Activated T-cell treated with anti-CD3 and anti-CD28 coated beads, Interleukin-2, amount 50 U/mL, for 1 hour (primary cell): ENCODE measurements around the gene SECTM1.

Experiments used
- DNase-seq: peaks from one replicate; pipeline ENCODE4 v3.0.0-alpha.2; 2020

SECTM1 gene

DNA sequence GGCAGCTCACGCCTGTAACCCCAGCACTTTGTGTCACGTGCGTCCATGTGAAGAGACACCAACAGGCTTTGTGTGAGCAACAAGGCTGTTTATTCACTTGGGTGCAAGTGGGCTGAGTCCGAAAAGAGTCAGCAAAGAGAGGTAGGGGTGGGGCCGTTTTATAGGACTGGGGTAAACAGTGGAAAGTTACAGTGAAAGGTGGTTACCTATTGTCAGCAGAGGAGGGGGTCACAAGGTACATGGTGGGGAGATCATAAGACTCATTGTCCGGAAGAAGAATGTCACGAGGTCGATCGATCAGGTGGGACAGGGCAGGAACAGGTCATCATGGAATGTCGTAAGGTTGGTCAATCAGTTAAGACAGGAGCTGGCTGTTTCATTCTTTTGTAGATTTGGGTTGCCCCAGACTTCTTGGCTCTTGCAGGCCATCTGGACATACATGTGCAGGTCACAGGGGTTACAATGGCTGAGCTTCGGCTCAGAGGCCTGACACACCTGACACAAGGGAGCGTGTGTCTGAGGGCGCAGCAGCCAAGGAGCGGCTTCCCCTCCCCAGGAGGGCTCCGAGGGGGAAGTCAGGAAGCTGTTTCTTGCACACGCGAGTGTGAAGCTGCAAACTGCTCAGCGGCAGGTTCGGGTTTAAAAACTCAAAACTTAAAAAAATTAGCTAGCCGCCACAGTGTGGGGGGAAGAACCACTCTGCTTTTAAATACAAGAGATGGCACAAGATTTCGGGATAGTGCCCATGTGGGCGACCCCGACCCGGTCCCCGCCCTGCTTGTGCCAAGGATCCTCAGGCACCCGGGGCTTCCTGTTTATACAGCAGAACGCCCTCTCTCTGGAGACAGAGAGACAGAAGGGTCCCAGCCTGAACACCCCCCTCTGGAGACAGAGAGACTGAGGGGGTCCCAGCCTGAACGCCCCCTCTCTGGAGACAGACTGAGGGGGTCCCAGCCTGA lies 13.1 kb upstream of the SECTM1 start:
- no peak for DNase-seq

DNA sequence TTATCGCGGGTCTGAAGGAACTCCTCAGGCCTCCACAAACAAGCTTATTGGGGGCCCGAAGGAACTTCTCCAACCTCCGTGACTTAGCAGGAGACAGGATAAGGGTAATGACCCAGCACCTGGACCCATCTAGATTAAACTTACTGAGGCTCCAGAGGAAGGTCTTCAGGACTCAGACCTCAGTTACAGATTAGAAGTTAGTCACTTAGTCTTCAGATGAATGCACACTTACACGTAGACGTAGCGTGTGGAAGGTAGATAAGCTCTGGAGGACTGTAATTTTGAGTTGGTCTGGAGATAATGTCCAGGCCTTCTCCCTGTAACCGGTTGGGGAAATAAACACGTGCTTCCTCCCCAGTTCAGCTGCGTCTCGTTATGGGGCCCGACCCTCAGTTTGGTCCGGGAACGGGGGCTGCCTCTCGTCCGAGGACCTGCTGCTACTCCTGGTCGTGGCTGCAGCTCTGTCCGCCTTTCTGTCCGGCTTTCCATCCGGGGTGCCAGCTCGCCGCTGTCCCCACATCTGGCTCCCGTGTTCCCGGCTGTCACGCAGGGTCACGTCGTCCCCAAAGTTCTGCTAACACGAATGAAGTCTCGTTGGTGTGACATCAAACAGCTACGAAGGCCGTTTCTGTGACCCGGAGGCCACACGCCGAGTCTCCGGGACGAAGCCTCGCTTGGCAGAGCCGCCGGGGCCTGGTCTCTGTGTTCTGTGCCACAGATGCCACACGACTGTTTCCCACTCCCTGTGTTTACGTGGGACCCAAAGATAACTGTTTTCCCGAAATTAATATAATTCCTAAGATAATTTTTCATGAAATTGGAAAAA lies 11.8 kb upstream of the SECTM1 start:
- DNase-seq: no peak

DNA sequence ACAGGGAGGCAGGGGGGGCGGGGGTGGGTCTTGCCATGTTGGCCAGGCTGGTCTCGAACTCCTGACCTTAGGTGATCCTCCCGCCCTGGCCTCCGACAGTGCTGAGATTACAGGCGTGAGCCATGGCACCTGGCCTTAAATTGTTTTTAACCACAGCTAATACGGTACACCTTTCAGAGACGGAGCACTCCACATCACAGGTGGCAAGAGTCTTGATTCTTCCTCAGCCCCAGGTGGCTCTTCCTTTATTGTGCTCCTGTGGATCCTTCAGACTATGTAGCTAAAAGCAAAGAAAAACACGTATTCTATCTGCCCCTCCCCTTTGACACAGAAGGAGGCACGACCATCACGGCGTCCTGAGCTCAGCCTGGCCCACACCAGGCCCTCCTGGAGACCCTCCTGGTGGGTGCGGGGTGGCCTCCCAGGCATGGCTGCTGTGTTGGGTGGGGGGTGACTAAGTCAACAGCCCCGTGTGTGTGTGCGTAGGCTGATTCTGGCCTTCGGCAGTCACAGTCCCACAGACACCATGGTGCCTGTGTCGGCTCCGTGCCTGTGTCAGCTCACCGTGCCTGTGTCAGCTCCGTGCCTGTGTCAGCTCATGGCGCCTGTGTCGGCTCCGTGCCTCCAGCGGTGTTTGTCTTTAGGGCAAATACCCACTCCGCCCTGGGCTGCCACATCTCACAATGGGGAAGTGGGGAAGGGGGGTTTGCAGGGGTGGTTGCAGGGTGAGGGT lies 10.8 kb upstream of the SECTM1 start:
- no peak for DNase-seq

DNA sequence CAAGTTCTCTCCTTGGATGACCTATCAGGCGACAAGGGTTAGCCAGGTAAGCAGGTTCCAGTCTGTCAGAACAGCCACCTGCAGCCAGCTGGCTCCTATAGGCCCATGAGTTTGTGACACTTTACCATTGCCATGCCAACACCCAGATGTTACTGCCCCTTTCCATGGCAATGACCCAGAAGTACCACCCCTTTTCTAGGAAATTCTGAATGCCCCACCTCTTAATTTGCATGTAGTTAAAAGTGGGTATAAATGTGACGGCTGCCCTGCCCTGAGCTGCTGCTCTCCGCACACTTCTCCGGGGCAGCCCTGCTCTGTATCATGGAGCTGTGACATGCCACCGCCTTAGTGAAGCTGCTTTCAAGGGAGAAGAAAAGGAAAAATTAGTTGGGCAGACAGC lies 10.0 kb upstream of the SECTM1 start:
- no peak for DNase-seq

DNA sequence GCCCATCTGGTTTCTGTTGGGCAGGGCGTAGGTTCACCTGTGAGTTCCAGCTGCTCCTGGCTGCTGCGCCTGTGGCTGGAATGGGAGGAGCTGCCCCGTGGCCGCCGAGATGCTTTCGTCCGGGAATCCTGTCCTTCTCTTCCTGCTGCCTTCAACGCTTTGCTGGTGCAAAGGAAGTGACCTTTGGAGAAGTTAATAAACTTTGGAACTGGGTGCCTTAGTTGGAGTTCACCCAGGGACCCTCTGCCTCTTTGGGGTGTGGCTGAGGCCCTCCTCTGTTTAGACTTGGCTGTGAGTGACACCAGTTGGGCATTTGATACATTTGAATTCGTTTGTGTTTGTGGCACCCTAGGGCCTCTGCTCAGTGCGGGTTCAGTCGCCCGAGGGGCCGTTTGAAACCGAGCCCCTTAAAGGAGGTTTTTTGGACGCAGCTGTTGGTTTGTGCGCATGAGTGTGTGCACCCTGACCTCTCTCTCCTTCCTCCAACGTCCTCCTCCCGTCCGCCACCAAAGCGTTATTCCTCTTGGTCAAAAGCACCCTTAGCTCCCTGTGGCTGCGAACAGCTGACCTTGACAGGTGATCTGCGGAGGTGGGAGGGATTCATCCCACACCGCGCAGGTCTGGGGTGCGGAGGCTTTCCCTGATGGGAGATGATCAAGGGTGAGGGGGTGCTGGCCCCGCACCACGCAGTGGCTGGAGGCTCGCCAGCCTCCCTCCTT lies 9.0 kb upstream of the SECTM1 start:
- no peak for DNase-seq

DNA sequence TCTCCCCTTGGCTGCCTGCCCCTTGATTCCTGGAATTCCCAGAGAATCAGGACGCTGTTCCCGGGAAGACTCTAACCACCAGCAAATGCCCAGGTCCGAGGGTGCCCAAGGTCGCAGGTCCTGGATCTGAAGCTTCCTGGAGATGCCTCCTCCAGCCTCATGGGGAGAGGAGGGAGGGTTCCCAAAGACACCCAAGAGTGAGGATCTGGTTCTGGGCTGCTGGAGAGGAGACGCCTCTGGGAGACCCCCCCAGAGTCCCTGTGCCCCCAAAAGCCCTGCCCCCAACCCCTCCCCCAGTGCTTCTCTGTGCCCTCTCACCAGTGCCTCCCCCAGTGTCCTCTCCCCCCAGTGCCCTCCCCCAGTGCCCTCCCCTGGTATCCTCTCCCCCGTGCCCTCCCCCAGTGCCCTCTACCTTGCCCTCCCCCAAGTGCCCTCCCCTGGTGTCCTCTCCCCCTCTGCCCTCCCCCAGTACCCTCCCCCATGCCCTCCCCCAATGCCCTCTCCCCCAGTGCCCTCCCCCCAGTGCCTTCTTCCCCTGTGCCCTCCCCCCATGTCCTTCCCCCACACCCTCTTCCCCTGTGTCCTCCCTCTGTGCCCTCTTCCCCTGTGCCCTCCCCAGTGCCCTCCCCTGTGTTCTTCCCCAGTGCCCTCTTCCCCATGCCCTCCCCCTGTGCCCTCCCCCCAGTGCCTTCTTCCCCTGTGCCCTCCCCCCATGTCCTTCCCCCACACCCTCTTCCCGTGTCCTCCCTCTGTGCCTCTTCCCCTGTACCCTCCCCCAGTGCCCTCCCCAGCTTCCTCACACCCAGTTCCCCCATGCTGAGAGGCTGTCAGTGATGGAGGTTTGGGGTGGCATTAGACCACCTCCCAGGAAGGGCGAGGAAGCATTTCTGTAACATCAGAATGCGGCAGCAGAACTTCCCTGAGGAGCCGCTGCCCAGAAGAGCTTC lies 6.3 kb upstream of the SECTM1 start:
- DNase-seq: no peak

DNA sequence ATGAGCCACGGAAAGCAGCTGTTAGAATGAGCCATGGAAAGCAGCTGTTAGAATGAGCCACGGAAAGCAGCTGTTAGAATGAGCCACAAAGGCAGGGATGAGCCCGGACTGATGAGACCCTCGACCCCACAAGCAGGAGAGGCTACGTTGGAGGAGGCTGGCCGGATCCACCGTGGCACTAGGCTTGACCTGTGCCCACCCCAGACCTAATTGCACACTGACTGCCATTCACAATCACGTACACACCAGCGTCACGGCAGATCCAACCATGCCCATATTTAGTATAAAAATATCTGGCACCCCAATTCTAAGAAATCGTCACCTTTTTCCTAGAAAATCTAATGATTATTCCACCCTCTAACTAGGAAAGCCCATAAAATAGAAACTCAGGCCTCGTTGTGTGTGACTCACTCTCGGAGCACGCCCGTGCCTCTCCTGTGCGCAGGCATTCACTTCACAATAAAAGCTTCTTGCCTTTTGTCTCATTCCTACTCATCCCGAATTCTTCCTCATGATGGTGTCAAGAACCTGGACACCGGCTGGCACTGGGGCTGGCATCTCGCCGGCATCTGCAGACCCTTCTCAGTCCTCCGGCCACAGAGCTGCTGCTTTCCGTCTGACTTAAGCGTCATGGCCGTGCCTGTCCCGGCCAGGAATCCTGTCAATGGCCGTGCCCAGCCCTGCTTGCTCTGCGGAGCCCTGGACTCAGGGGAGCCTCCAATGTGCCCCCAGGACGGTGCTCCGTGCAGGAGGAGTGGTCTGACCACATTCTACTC lies 5.5 kb upstream of the SECTM1 start:
- DNase-seq: no peak

DNA sequence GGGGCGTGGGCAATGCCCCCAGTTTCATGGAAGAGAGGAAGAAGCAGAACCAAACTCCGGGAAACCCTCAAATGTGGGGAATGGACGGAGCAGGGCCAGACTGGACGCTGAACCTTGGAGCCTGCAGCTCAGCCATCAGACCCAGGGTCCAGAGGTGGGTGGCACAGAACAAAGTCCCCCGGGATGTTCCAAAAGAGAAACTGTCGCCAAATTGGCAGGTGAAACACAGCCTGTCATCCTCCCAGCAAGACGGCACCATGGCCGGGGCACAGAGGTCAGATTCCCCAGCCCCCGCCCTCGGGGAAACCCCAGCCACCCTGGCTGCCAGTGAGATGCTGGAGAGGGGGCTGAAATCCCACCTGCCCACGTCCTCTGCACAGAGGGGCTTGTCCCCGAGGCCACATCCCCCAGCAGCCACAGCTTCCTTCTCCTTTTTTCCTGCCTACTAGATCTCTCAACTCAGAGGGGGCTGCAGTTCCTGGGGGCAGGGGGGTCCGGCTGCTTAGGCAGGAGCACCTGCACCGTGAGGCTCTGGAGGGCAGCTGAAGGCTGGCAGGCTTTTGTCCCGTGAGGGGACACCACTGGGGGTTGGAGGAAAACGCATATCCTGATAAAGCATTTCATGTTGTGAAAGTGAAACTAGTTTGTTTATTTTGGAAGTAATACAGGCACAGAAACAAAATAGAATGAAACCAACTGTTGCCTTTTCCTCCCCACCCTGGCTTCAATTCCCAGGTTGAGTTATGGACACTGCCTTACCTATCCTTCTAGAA lies 1.2 kb upstream of the SECTM1 start:
- peak; percentile 36 for DNase-seq

DNA sequence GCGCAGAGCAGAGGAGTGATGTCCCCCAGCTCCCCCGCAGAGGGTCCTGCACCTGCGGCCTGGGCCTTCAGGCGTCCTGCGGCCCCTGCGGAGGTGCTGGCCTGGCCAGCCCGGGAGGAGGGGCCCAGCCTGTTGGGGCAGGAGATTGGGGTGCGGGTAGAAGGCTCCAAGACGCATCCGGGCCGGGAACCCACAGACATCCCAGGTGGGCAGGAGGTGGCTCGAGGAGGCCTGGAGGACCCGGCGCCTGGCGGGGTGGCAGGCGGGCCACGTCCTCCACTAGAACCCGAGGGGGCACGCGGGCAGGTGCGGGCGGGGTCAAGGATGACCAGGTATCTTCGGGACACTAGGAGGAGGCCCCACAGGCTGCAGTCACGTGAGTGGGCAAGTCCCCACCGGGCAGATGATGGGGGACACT lies 647 bp upstream of the SECTM1 start:
- no peak for DNase-seq

DNA sequence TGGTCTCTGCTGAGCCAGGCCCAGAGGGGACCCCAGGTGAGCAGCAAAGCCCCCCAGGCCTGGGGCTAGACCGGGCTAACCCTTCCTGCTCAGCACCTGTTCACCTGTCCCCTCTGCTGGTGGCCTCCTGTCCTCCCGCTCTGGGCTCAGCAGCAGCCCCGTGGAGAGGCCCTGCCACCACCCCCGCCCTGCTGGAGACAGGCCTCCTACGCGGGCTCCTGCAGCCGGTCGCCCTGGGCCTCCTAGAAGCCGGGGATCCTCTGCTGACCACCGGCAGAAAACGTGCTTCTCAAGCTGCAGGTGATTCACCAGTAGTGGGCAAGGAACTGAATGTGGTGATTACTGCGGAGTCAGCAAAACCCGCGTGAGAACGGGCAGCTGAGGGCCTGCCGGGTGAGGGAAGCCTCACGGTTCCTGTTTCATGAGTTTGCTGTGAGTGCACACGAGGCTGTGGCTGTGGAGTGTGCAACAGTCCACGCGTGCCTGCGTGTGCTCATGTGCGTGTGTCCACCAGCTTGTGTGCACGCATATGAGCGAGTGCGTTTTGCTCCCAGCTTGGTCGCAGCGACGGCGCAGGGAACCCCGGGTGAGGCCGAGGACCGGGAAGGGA lies 792 bp downstream of the SECTM1 start:
- DNase-seq: peak; percentile 51

DNA sequence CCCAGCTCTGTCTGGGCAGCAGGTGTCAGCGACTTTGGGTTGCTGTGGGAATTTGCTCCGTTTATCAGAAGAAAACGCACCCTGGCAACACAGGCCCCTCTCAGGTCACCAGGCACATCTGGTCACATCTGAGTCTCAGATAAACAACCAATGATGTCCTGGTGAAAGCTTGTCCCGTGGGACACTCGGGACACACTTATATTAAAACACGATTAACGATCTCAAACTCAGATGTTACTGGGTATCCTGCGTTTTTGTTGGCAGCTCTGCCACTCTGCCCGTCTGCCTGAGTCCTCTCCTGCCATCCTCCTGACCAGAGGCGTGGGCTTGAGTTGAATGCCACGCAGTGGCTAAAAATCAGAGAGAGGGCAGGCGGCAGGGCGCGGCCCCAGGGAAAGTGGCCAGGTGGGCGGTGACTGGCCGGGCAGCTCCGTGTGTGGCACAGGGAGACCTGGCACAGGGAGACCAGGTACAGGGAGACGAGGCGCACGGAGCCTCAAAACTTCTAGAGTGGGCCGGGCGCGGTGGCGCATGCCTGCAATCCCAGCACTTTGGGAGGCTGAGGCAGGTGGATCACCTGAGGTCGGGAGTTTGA lies 2.1 kb downstream of the SECTM1 start:
- no peak for DNase-seq

DNA sequence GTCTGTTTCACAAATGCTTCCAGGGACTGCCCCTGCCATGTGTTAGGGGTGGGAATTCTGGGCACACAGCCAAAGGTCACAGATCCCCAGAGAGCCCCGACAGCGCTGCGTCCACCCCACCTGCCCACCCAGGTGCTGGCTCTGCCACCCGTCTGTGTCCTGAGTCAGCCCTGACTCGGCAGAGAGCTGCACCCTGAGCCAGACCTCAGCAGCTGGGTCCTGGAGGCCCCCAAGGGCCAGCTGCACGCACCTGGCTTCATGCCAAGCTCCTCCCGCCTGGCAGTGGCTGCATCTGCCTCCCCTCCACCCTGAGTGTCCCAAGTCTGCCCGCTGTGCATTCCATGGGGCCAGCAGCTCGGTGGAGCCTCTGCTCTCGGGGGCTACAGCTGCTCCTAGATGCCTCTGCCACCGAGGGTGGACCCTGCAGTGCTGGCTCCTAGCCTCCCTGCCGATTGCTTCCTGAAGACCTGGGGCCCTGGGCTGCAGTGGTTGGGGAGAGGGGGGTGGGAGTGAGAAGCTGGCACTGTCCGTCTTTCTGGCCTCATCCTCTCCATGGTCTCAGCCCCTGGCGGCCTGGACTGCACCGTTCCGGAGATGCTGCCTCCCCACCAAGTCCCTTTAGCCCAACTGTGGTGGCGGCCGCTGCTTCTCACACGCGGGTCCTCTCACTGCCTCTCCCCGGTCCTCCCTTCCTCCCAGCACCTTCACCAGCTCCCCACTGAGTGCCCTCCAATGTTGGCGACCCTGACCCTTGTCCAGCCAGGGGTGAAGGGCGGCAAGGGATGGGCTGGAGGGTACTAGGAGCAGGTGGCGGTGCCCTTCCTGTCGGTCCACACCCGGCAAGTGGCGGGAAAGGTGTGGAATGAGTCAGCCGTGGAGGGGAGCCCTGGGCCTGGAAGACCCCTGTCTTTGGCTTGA lies 3.0 kb downstream of the SECTM1 start:
- no peak for DNase-seq

DNA sequence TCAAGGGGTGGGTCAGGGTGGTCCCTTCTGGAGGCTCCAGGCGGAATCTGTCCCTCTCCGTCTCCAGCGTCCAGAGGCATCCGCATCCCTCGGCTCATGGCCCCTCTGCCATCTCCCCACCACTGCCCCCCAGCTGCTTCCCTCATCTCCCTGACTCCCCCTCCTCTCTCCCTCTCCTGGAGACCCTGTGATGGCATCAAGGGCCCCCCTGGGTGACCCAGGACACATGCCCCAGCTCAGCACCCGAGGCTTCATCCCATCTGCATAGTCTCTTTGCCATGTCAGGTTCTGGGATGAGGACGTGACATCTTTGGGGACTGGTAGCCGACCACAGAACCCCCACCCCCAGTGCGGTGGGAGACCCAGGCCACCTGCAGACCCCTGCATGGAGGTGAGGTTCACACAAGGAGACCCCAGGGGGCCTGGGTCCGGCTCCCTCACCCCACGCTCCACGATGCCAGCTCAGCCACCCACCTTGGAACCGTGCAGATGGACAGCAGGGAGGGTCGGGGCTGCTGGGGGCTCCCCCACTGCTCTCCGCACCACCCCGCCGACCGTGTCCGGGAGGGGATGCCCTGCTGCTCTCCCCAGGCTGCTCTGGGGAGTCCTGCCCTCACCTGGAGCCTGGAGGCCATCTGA lies 3.8 kb downstream of the SECTM1 start:
- DNase-seq: no peak

DNA sequence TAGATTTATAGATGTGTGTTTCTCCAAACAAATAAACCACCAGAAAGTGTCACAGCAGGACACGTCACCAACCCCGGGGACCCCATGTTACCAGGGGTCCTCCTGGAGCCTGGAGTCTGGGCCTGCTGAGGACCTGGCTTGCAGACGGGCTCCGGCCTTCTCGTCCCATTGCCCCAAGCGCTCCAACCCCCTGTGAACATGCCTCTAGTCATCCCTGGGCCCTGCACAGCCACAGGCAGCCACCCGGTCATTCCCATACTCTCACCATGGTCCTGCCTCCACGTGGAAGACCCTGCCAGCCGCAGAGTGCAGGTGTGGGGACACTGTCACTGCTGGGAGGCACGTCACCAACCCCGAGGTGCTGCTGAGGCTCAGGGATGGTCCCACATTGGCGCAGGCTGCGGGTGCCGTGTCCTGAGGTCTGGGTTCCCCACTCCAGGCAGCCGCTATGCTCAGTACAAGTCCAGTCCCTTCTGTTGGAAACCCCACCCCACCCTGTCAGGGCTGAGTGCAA lies 4.5 kb downstream of the SECTM1 start:
- no peak for DNase-seq

DNA sequence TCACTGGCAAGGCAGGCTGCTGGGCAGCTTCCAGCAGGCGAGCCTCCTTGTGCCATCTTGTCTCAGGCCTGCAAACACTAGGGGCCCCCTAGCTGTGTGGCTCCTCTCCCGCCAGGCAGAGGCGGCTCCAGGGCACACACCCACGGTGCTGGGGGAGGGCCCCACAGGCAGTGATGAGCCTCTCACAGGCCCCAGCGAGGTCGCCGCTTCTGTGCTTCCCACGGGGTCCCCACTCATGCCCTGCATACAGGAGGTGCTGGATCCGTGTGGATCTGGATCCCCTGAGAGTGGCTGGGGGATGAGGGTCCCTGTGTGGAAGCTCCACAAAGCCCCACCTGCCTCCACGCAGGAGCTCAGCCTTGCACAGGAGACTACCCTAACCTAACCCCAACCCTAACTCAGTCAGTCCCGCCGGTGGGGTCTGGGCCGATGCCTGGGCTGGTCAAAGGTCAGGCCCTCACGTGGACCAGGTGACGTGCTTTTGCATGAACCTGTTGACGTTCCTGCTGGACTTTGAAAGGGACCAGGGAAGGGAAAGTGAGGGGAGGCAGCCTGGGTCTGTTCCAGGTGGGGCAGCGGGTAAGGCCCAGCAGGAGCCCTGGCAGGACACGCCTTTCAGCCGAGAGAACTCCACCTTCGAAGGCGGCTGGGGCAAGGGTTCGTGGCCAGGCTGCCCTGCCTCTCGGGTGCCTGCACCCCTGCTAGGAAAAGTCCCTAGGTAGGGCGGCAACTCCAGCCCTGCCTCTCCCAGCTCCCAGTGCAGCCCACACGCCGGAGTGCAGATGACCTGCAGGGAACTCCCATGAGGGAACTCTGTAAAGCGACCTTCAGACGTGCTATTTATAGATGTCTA lies 5.2 kb downstream of the SECTM1 start:
- no peak for DNase-seq

DNA sequence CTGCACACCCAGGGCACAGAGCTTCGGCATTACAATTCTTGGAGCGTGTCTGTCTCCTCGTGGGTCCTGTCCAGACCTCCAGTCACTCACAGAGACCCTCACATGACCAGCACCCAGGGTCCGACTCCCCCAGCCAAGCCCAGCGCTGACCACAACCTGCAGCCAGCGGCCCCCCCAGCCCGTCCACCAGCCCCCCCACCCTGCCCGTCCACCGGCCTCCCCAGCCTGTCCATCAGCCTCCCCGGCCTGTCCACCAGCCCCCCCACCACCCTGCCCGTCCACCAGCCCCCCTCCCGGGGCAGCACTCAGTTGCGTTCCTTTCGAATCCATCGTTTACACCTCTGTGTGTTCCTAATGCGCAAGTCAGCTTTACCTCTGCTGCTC lies 5.8 kb downstream of the SECTM1 start:
- DNase-seq: no peak
